Measurements from ENCODE around the gene TMEM35A. TPM values are rescaled to one million over a fixed set of nuclear protein-coding genes. Genes with fewer than 3 reads are reported as not detected.

The TMEM35A gene
- total and polyA plus RNA-seq, 9 of the 15 experiments (the other 6 are each of a cell fraction or from before 2014, with no cell fraction given), result not detected

- no peak for FAIRE-seq
- no peak for ATAC-seq
- 45% methylated on average over 1 of the region's 1 CpG for WGBS (ENCODE audit: insufficient coverage, low coverage, missing lambda C conversion rate)
These were observed 13.1 kb downstream of the TMEM35A start for GRCh38 chrX:101091817-101092216.

More at GRCh38 chrX:101091817-101092216, 13.1 kb downstream of the TMEM35A start:
- no peaks in the 10 kb centered on the region for H3K9me1 ChIP-seq (ENCODE audit: control insufficient read depth, insufficient read depth, low read length)
- no peak overlapping the region for H3K4me3 ChIP-seq
- CTCF ChIA-PET (ENCODE audit: low intra/inter-chr PET ratio), result no interaction called here
- no peak overlapping the region for H3K27ac ChIP-seq (ENCODE audit: extremely low read depth, low read depth, low read length)
- H3K9me3 ChIP-seq (replicated peaks; ENCODE audit: control insufficient read depth, insufficient read depth, low read depth, low read length), result no peaks in the 10 kb centered on the region
- no peaks in the 10 kb centered on the region for H3K36me3 ChIP-seq (ENCODE audit: control insufficient read depth, insufficient read depth, low read length)
- no peak for TF ChIP-seq TAF7 (tag; IDR thresholded peaks at IDR 0.05)
- no peak for TF ChIP-seq RBM34 (IDR thresholded peaks at IDR 0.05; ENCODE audit: borderline replicate concordance, insufficient read depth, low read length)
- no peak for TF ChIP-seq ZNF449 (CRISPR knock-in tag; IDR thresholded peaks at IDR 0.05)
- TF ChIP-seq PRMT5 (CRISPR knock-in tag; IDR thresholded peaks at IDR 0.05), result no peak
- TF ChIP-seq KLF13 (tag; IDR thresholded peaks at IDR 0.05; ENCODE audit: borderline replicate concordance, low read depth), result no peak
- no peak for TF ChIP-seq KLF1 (tag; IDR thresholded peaks at IDR 0.05)
- TF ChIP-seq THRB (CRISPR knock-in tag; conservative IDR thresholded peaks at IDR 0.05), result no peak
- no peak for TF ChIP-seq AFF1 (IDR thresholded peaks at IDR 0.05; ENCODE audit: low read depth in 1 of 2, partially characterized antibody in 2 of 2)
- TF ChIP-seq ZNF785 (CRISPR knock-in tag; IDR thresholded peaks at IDR 0.05), result no peak
- no peak for TF ChIP-seq GTF2B (IDR thresholded peaks at IDR 0.05; ENCODE audit: extremely low read depth, insufficient read length)
- TF ChIP-seq NR4A1 (CRISPR knock-in tag; IDR thresholded peaks at IDR 0.05), result no peak
- no peak for TF ChIP-seq NR4A1 (tag; IDR thresholded peaks at IDR 0.05)
- TF ChIP-seq HNRNPH1 (optimal IDR thresholded peaks at IDR 0.05; ENCODE audit: low read depth, low read length), result no peak
- POLR2A ChIA-PET, result no interaction called here
- intact Hi-C loops (cut with micrococcal nuclease) (no loop called here), in situ Hi-C loops (cut with MboI) (no loop called here)
- no TSS peak for BruUV-seq (replicated peaks)
- no peaks in the 10 kb centered on the region for H3K79me2 ChIP-seq (ENCODE audit: control insufficient read depth, insufficient read depth, low read length)
- H3K27me3 ChIP-seq (ENCODE audit: control insufficient read depth in 2 of 2, insufficient read depth in 2 of 2, low read length in 2 of 2), result no peaks in the 10 kb centered on the region
- no peak overlapping the region for H3K9ac ChIP-seq (ENCODE audit: insufficient read depth in 1 of 2, low read depth in 2 of 2, low read length in 2 of 2)
- H3K4me1 ChIP-seq (replicated peaks in 1 of 2; ENCODE audit: control insufficient read depth in 2 of 2, insufficient read depth in 2 of 2, low read length in 2 of 2), result no peaks in the 10 kb centered on the region; a peak in 1 of 5 replicates
- no peak for DNase-seq (ENCODE audit: extremely low read depth in 1 of 4, low spot score in 3 of 4)
- H4K20me1 ChIP-seq (replicated peaks; ENCODE audit: control insufficient read depth, insufficient read depth, low read length), result no peaks in the 10 kb centered on the region; the same call in 1 of the 2 replicates
- H2AFZ ChIP-seq (ENCODE audit: low read depth, low read length), result no peak overlapping the region
- H3K4me2 ChIP-seq (ENCODE audit: insufficient read depth, low read length), result no peak overlapping the region

Data from K562 (cell line).